ENCODE data around the gene NTN1.

Gene NTN1

GRCh38 chr17:9115214-9116191, 94.2 kb downstream of the NTN1 start:
- H3K36me3 ChIP-seq (ENCODE audit: insufficient read depth, low read length) = no peaks in the 10 kb centered on the region
- H3K4me1 ChIP-seq (ENCODE audit: insufficient read depth, low read length) = peaks cover 25% of the 10 kb centered on the region
- H2AFZ ChIP-seq (ENCODE audit: low read depth, low read length) = peak overlapping the region; percentile 66
- no peaks in the 10 kb centered on the region for H3K27me3 ChIP-seq (ENCODE audit: insufficient read depth, low read length)
- peak overlapping the region; percentile 37 for H3K4me3 ChIP-seq (ENCODE audit: low read length)
- no peaks in the 10 kb centered on the region for H3K9me3 ChIP-seq (ENCODE audit: low read length)

GRCh38 chr17:9116311-9116835, 95.1 kb downstream of the NTN1 start:
- H3K27me3 ChIP-seq (ENCODE audit: insufficient read depth, low read length) = no peaks in the 10 kb centered on the region
- peak overlapping the region; percentile 32 for H2AFZ ChIP-seq (ENCODE audit: low read depth, low read length)
- no peaks in the 10 kb centered on the region for H3K9me3 ChIP-seq (ENCODE audit: low read length)
- no peaks in the 10 kb centered on the region for H3K36me3 ChIP-seq (ENCODE audit: insufficient read depth, low read length)
- no peak overlapping the region for H3K4me3 ChIP-seq (ENCODE audit: low read length)
- H3K4me1 ChIP-seq (ENCODE audit: insufficient read depth, low read length) = peaks cover 33% of the 10 kb centered on the region

GRCh38 chr17:9116861-9117568, 95.7 kb downstream of the NTN1 start:
- H2AFZ ChIP-seq (ENCODE audit: low read depth, low read length) = peak overlapping the region; percentile 32
- no peaks in the 10 kb centered on the region for H3K27me3 ChIP-seq (ENCODE audit: insufficient read depth, low read length)
- no peaks in the 10 kb centered on the region for H3K36me3 ChIP-seq (ENCODE audit: insufficient read depth, low read length)
- H3K4me1 ChIP-seq (ENCODE audit: insufficient read depth, low read length) = peaks cover 36% of the 10 kb centered on the region
- no peak overlapping the region for H3K4me3 ChIP-seq (ENCODE audit: low read length)
- no peaks in the 10 kb centered on the region for H3K9me3 ChIP-seq (ENCODE audit: low read length)

GRCh38 chr17:9120471-9120870, 99.2 kb downstream of the NTN1 start:
- H2AFZ ChIP-seq (ENCODE audit: low read depth, low read length) = no peak overlapping the region
- no peaks in the 10 kb centered on the region for H3K27me3 ChIP-seq (ENCODE audit: insufficient read depth, low read length)
- H3K9me3 ChIP-seq (ENCODE audit: low read length) = no peaks in the 10 kb centered on the region
- no peak overlapping the region for H3K4me3 ChIP-seq (ENCODE audit: low read length)
- H3K4me1 ChIP-seq (ENCODE audit: insufficient read depth, low read length) = peaks cover 37% of the 10 kb centered on the region
- no peaks in the 10 kb centered on the region for H3K36me3 ChIP-seq (ENCODE audit: insufficient read depth, low read length)

- Histone ChIP-seq H3K4me3 (ENCODE audit: low read length) (no peak overlapping the region), H3K4me1 (ENCODE audit: insufficient read depth, low read length) (peaks cover 31% of the 10 kb centered on the region), H3K36me3 (ENCODE audit: insufficient read depth, low read length) (no peaks in the 10 kb centered on the region), H2AFZ (ENCODE audit: low read depth, low read length) (no peak overlapping the region), H3K27me3 (ENCODE audit: insufficient read depth, low read length) (no peaks in the 10 kb centered on the region), H3K9me3 (ENCODE audit: low read length) (no peaks in the 10 kb centered on the region)
Measured at GRCh38 chr17:9121186-9121820, 100.0 kb downstream of the NTN1 start.

- peaks cover 20% of the 10 kb centered on the region for H3K4me1 ChIP-seq (ENCODE audit: insufficient read depth, low read length)
- H3K36me3 ChIP-seq (ENCODE audit: insufficient read depth, low read length) = no peaks in the 10 kb centered on the region
- no peak overlapping the region for H3K4me3 ChIP-seq (ENCODE audit: low read length)
- no peaks in the 10 kb centered on the region for H3K9me3 ChIP-seq (ENCODE audit: low read length)
- no peaks in the 10 kb centered on the region for H3K27me3 ChIP-seq (ENCODE audit: insufficient read depth, low read length)
- H2AFZ ChIP-seq (ENCODE audit: low read depth, low read length) = no peak overlapping the region
Measured at GRCh38 chr17:9123594-9124553, 102.6 kb downstream of the NTN1 start.

GRCh38 chr17:9124554-9124935, 103.2 kb downstream of the NTN1 start:
- Histone ChIP-seq H3K9me3 (ENCODE audit: low read length) (no peaks in the 10 kb centered on the region), H3K36me3 (ENCODE audit: insufficient read depth, low read length) (no peaks in the 10 kb centered on the region), H2AFZ (ENCODE audit: low read depth, low read length) (no peak overlapping the region), H3K27me3 (ENCODE audit: insufficient read depth, low read length) (no peaks in the 10 kb centered on the region), H3K4me3 (ENCODE audit: low read length) (no peak overlapping the region), H3K4me1 (ENCODE audit: insufficient read depth, low read length) (peaks cover 20% of the 10 kb centered on the region)

- no peaks in the 10 kb centered on the region for H3K27me3 ChIP-seq (ENCODE audit: insufficient read depth, low read length)
- H3K4me1 ChIP-seq (ENCODE audit: insufficient read depth, low read length) = peaks cover 19% of the 10 kb centered on the region
- H2AFZ ChIP-seq (ENCODE audit: low read depth, low read length) = no peak overlapping the region
- H3K4me3 ChIP-seq (ENCODE audit: low read length) = no peak overlapping the region
- H3K36me3 ChIP-seq (ENCODE audit: insufficient read depth, low read length) = no peaks in the 10 kb centered on the region
- H3K9me3 ChIP-seq (ENCODE audit: low read length) = no peaks in the 10 kb centered on the region
Measured at GRCh38 chr17:9125722-9126121, 104.4 kb downstream of the NTN1 start.

GRCh38 chr17:9127340-9127739, 106.0 kb downstream of the NTN1 start:
- Histone ChIP-seq H3K4me3 (ENCODE audit: low read length) (no peak overlapping the region), H2AFZ (ENCODE audit: low read depth, low read length) (no peak overlapping the region), H3K4me1 (ENCODE audit: insufficient read depth, low read length) (peaks cover 9% of the 10 kb centered on the region), H3K9me3 (ENCODE audit: low read length) (no peaks in the 10 kb centered on the region), H3K36me3 (ENCODE audit: insufficient read depth, low read length) (no peaks in the 10 kb centered on the region), H3K27me3 (ENCODE audit: insufficient read depth, low read length) (no peaks in the 10 kb centered on the region)

- H3K4me1 ChIP-seq (ENCODE audit: insufficient read depth, low read length) = no peaks in the 10 kb centered on the region
- H3K27me3 ChIP-seq (ENCODE audit: insufficient read depth, low read length) = no peaks in the 10 kb centered on the region
- H3K4me3 ChIP-seq (ENCODE audit: low read length) = no peak overlapping the region
- H3K36me3 ChIP-seq (ENCODE audit: insufficient read depth, low read length) = no peaks in the 10 kb centered on the region
- no peak overlapping the region for H2AFZ ChIP-seq (ENCODE audit: low read depth, low read length)
- H3K9me3 ChIP-seq (ENCODE audit: low read length) = no peaks in the 10 kb centered on the region
Measured at GRCh38 chr17:9131371-9131770, 110.1 kb downstream of the NTN1 start.

- H3K27me3 ChIP-seq (ENCODE audit: insufficient read depth, low read length) = no peaks in the 10 kb centered on the region
- no peaks in the 10 kb centered on the region for H3K9me3 ChIP-seq (ENCODE audit: low read length)
- H3K4me1 ChIP-seq (ENCODE audit: insufficient read depth, low read length) = peaks cover 7% of the 10 kb centered on the region
- H3K4me3 ChIP-seq (ENCODE audit: low read length) = no peak overlapping the region
- H2AFZ ChIP-seq (ENCODE audit: low read depth, low read length) = no peak overlapping the region
- no peaks in the 10 kb centered on the region for H3K36me3 ChIP-seq (ENCODE audit: insufficient read depth, low read length)
Measured at GRCh38 chr17:9132291-9132690, 111.0 kb downstream of the NTN1 start.

GRCh38 chr17:9132944-9133610, 111.8 kb downstream of the NTN1 start:
- Histone ChIP-seq H3K4me1 (ENCODE audit: insufficient read depth, low read length) (peaks cover 7% of the 10 kb centered on the region), H3K36me3 (ENCODE audit: insufficient read depth, low read length) (no peaks in the 10 kb centered on the region), H3K4me3 (ENCODE audit: low read length) (no peak overlapping the region), H3K9me3 (ENCODE audit: low read length) (no peaks in the 10 kb centered on the region), H2AFZ (ENCODE audit: low read depth, low read length) (no peak overlapping the region), H3K27me3 (ENCODE audit: insufficient read depth, low read length) (no peaks in the 10 kb centered on the region)

Measured in neuron (in vitro differentiated cells).